Suppressor macrophage treated with lipopolysaccharide for 1 hour (primary cell): Measurements from ENCODE around the gene CEACAM18.
"Not testable (repeated sequence)": the region's sequence is repeated elsewhere in the genome, so short reads cannot be mapped to it uniquely, and the experiment has no call there.

Source experiments
- DNase-seq, 3 donors: peaks; one replicate each; pipeline ENCODE4 v3.0.0-alpha.2; 2020 to 2022

The CEACAM18 gene

DNA sequence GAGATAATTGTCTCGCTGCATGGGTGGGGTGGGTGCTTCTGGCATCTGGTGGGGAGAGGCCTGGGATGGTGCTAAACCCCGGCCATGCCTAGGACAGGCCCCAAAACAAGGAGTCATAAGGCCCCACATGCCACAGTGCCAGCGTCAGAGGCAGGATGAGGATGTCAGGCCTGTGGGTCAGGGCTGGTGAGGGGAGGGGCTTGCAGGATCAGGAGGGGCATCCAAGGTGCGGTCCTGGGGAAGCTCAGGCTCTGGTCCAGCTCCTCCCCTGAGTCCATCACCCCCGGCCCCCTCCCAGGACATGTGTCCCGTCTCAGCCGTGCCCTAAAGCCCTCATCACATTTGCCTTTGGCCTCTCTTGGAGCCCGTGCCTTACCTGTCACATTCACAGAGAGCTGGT, 22.6 kb downstream of the CEACAM18 start:
- DNase-seq: not testable (repeated sequence)

DNA sequence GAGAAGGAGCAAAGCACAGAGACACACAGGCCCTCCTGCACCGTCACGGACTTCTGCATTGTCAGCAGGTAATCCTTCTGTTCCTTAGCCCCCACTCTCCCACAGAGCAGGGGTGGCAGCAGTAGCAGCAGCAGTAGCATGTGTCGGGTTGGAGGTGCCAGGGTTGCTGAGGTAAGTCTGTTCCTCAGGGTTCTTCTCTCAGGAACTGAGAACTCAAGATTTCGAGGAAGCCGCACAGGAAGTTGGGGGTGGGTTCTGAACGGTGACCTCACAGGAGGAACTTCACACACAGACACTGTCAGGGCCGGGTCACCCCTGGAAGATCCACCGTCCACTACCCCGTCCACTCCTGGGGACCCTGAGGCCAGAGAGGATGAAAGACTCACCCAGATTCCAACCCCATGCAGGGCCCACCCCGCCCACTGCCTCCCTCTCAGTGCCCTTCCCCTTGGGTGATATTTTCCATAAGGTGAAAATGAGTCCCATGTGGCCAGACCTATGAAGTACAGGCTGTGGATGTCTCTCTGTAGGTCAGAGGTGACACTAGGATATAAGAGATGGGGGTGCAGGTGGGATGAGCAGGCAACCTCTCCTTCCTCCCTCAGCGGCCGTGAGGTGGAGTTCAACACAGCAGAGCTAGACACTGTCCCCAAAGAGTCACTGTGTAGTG, 23.4 kb downstream of the CEACAM18 start, which contains the start of gene SIGLEC12:
Gene SIGLEC12, minus strand, starts transcription at position 207 of the 670 bp plus-strand sequence. Its CDS starts 67 bp downstream, at position 140.
- peak; percentile 87 to 91 (median 90) for DNase-seq

DNA sequence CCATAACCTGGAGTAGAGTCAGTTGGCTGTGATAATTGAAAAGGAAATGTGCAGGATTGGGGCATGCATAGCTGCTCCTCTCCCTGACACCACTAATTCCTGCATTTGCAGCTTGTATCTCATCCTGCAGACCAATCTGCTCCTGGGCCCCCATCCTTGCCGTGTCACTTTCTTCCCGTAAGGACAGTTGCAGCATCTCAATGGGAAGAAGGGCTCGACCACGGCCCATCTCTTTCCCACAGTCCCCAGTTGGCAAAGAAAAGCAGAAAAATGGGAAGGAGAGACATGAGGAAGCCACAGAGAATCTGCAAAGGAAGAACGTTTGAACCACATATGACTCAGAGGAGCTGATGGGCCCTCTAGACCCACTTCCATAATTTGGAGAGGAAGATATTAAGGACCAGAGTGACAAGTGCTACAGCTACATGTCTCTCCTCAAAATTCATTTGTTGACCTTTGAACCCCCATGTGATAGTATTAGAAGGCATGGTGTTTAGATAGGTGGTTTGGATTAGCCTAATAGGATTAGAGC, 25.0 kb downstream of the CEACAM18 start:
- peak; percentile 61 to 87 (median 82) for DNase-seq

DNA sequence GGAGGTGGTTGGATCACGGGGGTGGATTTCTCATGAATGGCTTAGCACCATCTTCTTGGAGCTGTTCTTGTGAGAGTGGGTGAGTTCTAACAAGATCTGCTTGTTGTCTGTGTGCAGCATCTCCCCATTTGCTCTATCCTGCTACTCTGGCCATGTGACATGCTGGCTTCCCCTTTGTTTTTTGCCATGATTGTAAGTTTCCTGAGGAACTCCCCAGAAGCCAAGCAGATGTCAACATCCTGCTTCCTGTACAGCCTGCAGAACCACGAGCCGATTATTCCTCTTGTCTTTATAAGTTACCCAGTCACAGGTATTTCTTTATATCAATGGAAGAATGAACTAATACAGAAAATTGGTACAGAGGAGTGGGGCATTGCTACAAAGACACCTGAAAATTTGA, 25.6 kb downstream of the CEACAM18 start:
- DNase-seq: peak in 2 of 3 donors; percentile 22 to 46

DNA sequence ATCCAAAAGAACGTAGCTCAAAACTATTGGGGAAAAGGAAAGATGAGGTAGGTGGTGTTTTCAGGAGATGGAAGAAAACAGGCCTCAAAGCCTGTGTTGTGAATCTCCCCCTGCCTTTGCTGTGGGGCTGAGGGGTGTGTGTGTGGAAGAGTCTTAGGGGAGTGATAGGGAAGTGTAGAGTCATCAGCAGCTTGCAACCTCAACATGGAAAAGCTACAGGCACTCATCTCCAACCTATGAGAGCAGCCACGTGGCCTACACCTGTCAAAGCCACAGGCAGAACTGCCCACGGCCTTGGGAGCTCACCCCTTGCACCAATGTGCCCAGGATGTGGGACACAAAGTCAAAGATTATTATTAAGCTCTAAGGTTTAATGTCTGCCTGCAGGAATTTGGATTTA, 27.6 kb downstream of the CEACAM18 start:
- no peak for DNase-seq

DNA sequence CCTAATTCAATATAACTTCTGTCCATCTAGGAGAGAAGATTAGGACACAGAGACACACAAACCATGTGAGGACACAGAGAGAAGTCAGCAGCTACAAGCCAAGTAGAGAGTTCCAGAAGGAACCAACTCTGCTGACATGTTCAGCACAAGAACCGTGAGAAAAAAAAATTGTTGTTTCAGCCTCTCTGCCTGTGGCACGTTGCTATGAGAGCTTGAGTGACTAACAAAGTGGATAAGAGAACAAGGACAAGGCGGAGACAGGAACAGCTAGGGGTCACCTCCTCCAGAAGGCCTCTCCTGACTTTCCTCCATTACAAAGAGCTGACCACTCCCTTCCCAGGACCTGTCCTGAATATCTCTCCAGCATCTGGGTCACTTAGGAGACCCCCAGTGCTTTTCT, 28.9 kb downstream of the CEACAM18 start:
- DNase-seq: peak; percentile 47 to 69 (median 61)

DNA sequence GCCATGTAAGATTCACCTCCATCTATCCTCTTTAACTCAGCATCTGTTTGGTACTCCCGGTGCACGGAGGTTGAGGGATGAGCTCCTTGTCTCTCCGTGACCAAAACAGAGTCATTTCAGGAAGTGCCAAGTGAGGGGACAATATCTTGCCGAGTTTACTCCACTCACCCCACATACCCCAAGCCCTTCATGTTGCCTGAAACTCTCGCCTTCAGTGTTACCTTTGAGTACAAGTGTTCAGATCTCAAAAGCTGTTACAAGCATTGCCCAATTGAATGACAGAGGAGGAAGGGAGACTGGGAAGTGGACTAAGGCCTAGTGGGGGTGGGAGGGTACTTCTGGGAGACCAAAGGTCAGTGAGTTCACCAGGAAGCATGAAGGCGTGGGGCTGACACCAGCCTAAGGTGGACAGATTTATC, 29.3 kb downstream of the CEACAM18 start:
- DNase-seq: peak; percentile 40 to 68 (median 62)

DNA sequence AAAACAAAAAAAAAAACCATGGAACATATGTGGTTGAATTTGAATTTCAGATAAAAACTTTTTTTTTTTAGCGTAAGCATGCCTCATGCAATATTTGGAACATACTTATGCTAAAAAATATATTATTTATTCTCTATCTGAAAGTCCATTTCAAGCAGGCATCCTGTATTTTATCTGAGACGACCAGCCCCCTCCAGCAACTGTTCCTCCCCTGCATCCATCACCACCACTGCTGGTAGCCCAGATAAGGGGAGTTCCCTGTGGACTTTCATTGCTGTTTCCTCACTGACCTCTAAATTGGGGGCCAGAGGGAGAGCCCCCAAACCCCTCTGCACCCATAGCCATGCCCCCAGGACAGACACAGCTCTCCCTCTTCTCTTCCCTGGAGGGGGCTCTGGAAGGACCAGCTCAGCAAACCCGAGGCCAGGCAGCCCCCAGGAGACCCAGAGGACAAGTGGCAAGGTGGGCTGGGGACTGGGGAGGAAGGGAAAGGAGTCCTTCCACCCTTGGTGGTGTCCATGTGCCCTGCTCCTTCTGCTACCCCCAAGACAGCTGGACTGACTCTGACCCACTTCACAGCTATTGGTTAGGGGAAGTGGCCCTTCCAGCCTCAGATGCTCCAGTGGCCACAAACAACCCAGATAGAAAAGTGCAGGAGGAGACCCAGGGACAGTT, 29.9 kb downstream of the CEACAM18 start:
- no peak for DNase-seq

DNA sequence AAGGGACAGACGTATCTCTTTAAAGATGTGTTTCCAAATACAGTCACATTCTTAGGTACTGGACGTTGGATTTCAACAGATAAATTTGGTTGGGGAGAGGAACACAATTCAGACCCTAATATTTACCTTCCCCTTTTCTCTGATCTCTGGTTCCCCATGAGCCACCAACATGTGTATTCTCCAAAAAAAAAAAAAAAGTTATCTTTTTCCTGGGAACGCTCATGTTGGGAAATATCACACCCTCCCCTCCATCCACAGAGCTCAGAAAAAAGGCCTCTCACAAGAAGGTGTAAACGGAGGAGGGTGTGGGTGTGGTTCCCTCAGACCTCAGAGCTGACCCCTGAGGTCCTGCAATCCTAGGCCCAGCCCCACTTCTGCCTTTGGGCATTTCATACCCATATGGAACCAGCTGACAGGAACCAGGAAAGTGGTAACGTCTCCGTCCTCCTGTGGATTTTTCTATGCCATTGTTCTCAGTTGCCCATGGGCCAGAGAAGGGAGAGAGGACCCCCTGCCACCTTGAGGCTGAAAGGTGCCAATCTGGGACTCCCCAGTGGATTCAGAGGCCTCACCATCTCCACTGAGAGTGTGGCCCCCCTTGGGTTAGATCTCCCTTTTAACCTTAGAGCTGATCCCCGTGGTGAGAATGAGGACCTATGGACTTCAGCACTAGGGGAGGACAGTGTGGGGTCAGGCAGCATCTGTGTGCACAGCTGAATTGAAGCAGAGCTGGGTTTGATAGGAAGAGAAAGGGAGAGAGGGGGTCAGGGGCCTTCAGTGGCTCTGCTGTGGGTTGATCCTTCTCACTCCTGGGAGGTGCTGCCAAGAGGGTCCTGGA, 31.7 kb downstream of the CEACAM18 start:
- DNase-seq: peak in 1 of 3 donors; percentile 23

DNA sequence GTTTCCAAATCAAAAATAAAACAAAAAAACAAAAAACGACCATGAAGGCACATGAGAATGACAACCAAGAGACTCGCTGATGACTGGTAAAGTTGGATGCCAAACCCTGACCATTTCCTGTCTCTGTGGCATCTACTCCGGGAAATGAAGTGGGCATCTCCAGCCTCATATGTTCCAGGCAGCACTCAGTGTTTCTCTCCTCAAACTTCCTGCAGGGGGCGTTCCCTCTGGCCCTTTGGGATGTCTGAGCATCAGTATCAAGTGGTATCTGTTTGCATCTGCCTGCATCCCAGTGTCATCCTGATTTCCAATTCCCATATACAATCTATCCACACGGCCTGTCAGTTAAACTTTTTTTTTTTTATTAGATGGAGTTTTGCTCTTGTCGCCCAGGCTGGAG, 33.0 kb downstream of the CEACAM18 start:
- peak in 2 of 3 donors; percentile 42 to 63 for DNase-seq

DNA sequence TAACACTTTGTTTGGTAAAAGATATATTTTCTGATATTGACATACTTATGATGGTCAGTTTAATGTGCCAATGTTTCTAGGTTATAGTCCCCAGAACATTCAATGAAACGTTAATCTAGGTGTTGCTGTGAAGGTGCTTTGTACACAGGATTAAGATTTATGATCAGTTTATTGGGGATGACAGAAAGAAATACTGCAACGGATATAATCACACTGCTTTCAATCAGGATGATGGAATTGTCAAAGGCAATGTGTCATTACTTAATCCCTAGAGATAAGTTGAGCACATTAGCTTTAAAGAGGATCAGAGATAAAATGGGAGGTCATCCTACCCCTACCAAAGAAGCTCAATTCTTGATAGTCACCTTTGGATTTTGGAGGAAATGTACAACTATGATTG, 35.6 kb downstream of the CEACAM18 start:
- peak in 1 of 3 donors; percentile 11 for DNase-seq

DNA sequence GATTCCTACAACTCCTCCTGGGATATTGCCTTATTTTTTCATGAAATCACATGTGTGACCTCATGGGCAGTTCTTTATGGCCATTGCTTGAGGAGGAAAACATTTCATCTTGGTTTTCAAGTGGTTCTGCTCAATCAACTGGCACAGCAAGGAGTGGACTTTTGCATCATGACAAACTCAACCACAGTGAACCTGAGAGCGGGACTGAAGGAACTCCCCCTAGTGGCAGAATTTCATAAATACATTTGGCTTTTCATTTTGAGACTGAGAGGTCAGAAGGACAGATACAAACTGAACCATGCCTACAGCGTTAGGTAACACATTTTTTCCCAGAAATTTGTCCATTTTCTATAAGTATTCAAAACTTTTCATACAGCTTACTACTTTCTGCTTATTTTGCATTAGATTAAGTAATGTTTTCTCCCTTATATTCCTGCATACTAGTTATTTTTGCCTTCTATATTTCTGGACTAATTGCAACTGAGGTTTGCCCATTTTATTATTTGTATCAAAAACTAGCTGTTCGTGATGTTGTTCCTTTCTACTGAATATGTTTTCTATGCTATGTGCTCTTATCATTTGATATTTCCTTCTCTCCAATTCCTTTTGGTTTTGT, 36.6 kb downstream of the CEACAM18 start:
- peak; percentile 82 to 88 (median 82) for DNase-seq

DNA sequence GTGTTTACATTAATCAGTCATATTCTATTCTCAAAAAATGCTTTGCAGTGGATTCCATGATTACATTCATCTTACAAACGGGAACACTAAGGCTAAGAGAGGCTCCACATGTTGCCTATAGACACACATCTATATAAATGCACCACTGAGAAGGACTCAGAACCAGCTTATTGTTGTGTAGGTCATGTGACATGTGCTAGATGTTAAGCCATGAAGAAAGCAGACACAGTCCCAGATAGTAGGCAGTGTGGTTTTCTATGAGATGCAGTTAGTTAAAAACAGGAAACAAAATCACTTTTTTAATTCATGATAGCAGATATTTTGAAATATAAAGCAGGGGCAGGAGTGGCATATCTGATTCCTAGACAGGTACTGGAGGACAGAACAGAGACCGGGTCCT, 42.4 kb downstream of the CEACAM18 start:
- DNase-seq: no peak

DNA sequence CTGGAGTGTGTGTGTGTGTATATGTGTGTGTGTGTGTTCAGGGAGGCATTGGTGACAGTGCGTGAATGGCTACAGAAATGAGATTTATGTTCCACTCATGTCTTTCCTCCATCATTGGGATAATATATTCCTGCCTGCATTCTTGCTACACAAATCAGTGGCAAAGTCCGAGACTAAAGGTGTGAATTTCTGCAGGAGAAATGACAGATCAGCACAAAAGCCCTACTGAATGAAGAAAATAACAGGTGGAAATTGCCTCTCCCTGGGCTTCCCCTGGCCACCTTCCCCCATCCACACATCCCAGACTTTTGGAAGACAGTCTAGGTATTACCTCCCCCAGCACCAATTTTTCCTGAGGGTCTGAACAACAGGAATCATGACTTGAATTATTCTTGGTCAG, 43.0 kb downstream of the CEACAM18 start:
- no peak for DNase-seq

DNA sequence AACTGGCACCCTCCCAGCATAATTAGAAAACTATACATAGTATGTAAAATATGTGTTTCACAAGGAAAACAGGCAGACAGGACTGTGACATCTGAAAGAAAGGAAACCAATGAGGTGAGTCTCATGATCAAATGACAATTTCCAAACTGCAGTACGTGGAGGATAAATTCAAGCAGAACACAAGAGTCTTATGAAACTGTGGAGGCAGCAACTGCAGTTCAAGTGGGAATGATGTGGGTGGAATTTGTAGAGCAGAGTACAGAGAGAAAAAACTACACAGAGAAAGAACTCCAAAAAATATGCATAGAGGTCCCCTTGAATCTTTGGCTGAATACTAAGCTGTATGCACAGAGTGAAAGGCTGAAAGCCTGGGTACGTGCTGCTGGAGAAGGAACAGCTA, 43.4 kb downstream of the CEACAM18 start:
- DNase-seq: no peak

DNA sequence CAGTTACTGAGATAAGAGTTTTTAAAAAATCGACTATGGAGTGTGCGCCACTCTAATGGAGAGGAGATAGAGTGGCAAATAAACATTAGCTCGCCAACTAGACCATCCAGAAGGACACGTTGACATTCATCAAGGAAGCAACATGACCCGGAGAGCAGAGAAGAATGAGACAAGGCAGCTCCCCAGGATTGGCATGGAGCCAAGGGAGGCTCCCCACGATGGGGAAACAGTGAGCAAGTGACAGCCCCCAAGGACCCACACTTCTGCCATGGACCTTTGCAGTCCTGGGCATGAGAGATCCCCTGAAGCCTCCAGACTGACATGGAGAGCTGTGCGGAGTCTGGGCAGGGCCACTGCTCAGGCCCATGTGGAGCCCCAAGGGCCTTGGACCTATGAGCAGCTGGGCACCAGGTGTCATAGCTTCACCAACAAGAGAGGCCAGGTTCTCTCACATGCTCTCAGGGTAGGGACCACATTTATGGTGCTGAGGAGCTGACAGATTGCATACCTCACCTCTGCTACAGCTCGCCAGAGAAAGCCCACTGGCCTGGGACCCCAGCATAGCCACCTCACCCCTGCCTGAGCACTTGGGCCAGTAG, 46.4 kb downstream of the CEACAM18 start:
- no peak for DNase-seq

DNA sequence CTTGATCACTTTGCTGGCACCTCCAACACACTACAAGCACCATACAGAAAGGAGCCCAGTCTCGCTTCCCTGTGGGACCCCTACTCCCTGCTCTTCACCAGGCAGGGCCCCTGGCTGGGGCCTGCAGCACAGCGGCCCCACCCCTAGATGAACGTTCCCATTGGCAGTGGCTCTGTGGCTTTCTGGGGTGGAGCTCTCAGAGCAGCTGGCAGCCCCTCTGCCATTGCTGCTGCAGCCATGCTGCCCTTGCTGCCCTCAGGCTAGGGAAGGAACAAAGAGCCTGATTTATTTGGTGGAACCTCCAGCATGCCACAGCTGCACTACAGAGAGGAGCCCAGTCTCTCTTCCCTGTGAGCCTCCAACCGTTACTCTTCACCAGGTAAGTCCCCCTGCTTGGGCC, 47.3 kb downstream of the CEACAM18 start:
- no peak for DNase-seq

DNA sequence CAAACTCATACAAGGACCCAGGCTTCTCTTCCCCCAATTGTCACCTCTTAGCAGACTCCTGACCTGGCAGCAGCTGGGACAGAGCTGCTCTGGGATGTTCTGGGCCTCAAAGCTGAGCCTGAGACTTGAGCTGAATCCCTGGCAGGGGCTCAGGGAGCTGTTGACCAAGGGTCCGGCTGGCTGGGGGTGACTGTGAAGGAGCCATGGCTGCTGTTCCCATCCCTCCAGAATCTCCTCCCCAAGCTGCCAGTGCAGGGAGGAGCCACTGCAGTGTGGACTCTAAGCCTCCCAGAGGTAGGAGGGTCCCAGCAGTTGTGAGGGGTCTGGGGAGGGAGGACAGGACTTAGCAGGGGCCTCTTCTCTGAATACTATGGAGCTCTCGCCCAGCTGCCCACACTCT, 51.0 kb downstream of the CEACAM18 start:
- DNase-seq: no peak

DNA sequence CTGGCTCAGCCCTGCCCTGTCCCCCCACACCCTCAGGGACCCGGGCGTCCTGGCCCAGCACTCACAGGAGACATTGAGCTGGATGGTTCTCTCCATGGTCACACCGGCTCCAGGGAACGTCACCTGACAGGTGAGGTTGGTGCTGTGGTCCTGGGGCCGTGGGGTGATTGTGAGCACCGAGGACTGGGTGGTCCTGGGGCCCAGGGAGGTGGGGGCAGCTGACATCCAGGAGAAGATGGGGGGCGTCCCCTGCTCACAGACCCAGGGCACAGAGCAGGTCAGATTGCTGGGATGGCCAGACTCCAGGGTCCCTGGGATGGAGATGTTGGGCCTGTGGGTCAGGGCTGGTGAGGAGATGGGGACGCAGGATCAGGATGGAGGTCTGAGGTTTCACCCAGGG, 52.3 kb downstream of the CEACAM18 start:
- no peak for DNase-seq

DNA sequence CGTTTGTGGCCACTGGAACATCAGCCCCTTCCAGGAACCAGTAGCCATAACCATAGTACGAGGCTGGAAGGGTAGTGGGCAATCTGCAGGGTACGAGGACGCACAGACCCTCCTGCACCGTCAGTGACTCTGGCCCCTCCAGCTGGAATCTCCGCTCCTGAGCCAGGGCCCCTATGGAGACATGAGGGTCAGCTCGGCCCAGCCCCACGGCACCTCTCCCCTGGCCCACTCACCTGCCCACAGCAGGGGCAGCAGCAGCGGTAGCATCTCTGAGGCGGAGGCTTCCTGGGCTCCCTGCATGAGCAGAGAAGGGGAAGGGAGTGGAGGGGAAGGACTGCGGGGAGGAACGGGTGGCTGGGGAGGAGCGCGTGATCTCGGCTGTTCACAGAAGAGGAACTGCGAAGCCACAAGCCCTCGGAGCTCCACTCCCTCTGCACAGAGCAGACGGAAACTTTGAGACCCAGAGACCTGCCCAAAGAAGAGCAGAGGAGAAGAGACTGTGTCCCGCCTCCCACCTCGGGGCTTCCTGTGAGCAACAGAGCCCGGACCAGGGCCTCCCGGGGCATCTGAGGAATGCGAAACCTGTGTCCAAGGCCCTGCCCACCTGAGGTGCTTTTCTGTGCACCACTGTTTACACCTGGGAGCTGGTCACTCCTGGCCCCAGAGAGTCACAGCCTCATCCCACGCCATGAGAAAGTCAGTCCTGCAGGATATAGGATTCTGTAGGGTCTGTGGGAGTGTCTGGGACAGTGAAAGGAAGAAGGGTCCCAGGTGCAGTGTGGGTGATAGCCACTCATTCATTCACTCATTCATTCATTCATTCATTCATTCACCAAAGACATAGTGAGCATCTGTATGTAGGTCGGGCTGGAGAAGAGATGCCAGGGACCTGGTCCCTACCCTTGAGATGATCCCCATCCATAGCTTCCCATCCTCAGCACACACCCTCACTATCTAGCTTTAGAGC, 53.3 kb downstream of the CEACAM18 start, which contains the start of gene SIGLEC6:
Gene SIGLEC6, minus strand, starts transcription at position 322 of the 967 bp plus-strand sequence. Its CDS starts 22 bp downstream, at position 300.
- peak; percentile 90 to 95 (median 92) for DNase-seq

DNA sequence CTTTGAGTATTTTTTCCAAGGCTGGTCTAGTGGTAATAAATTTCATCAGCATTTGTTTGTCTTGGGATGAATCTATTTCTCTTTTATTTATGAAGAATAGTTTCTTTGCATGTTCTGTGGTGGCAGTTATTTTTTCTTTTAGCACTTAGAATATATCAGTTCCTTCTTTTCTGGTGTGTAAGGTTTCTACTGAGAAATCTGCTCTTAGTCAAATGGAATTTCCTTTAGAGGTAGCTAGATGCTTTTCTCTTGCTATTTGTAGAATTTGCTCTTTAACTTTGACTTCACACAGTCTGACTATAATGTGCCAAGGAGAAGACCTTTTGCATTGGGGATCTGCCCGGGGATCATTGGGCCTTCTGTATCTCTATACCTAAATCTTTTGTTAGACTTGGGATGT, 57.2 kb downstream of the CEACAM18 start:
- DNase-seq: no peak
